GM12878 (cell line): ENCODE measurements around the gene LMAN2. TPM values are rescaled to one million over a fixed set of nuclear protein-coding genes. Genes with fewer than 3 reads are reported as not detected.

Experiments used
- ATAC-seq: fragments of 200-7000 bp; cut with Tn5 transposase; 3 replicates; pipeline ENCODE4 v1.9.1; 2020; ENCODE audit warnings: mild to moderate bottlenecking, moderate library complexity
- BruUV-seq: library from RNA; stranded (reverse); fragments of 400-500 nt; replicated peaks from 2 replicates; lab custom pipeline; 2021; lab: Mats Ljungman, UMichigan
- CTCF ChIA-PET: fragments of 300-600 bp; sonication (Branson Sonifier 250); formaldehyde crosslinking; extraction: SDS; loops from one replicate; lab custom pipeline; 2021; ENCODE audit warnings: inconsistent platforms; lab: Yijun Ruan, JAX
- POLR2A ChIA-PET: fragments of 350-600 bp; formaldehyde crosslinking; extraction: SDS; loops from one replicate; lab custom pipeline; 2021; ENCODE audit warnings: inconsistent platforms; lab: Charles Lee
- RAD21 ChIA-PET: fragments of 300-600 bp; sonication (Branson Sonifier 250); formaldehyde crosslinking; loops from one replicate; lab custom pipeline; 2023; ENCODE audit warnings: antibody characterized with exemption; ENCODE audit not compliant: unreplicated experiment; lab: Charles Lee
- SMC1A ChIA-PET: fragments of 300-600 bp; sonication (Branson Sonifier 250); formaldehyde crosslinking; loops from one replicate; lab custom pipeline; 2023; ENCODE audit not compliant: unreplicated experiment, uncharacterized antibody; lab: Charles Lee
- DNase-seq: peaks from one replicate; pipeline ENCODE4 v3.0.0-alpha.2; 2011; ENCODE audit warnings: low read depth, low spot score
- FAIRE-seq: peaks from 3 replicates; lab custom pipeline; 2011; peaks lifted over from hg19 to GRCh38; lab: Jason Lieb, UNC
- H2AFZ ChIP-seq: 2 replicates; pipeline ENCODE4 v1.6.0; 2011; ENCODE audit warnings: low read depth, low read length, control low read depth; ENCODE audit not compliant: control insufficient read depth
- H3K27ac ChIP-seq: 2 replicates; pipeline ENCODE4 v1.5.1; 2011; ENCODE audit warnings: control low read depth; ENCODE audit not compliant: control insufficient read depth, insufficient read depth
- H3K27me3 ChIP-seq, 2 experiments: replicated peaks in 1 of 2; 2 replicates each; pipeline versions ENCODE4 v1.6.0 to v1.6.1; 2011; ENCODE audit warnings: low read length in 1 of 2; ENCODE audit not compliant: control insufficient read depth in 2 of 2, insufficient read depth in 2 of 2
- H3K36me3 ChIP-seq, 2 experiments: 2 replicates each; pipeline ENCODE4 v1.5.1; 2011; ENCODE audit warnings: low read length in 1 of 2; ENCODE audit not compliant: control insufficient read depth in 2 of 2, insufficient read depth in 2 of 2
- H3K4me1 ChIP-seq: 2 replicates; pipeline ENCODE4 v1.6.1; 2011; ENCODE audit warnings: mild to moderate bottlenecking, low read length, moderate library complexity, mixed read lengths; ENCODE audit not compliant: control insufficient read depth, insufficient read depth
- H3K4me2 ChIP-seq: 2 replicates; pipeline ENCODE4 v1.6.0; 2011; ENCODE audit warnings: control low read depth; ENCODE audit not compliant: control insufficient read depth, insufficient read depth
- H3K4me3 ChIP-seq: fragments of 200-600 bp; sonication (generic); 2 replicates; pipeline ENCODE4 v1.5.1; 2016
- H3K79me2 ChIP-seq: 2 replicates; pipeline ENCODE4 v1.6.0; 2011; ENCODE audit warnings: low read length; ENCODE audit not compliant: control insufficient read depth, insufficient read depth
- H3K9ac ChIP-seq: 2 replicates; pipeline ENCODE4 v1.8.0; 2011; ENCODE audit warnings: low read length, control low read depth, mixed read lengths; ENCODE audit not compliant: control insufficient read depth, insufficient read depth
- H3K9me3 ChIP-seq: replicated peaks from 3 replicates; pipeline ENCODE4 v1.5.1; 2011; ENCODE audit warnings: mild to moderate bottlenecking, low read length; ENCODE audit not compliant: control insufficient read depth, insufficient read depth
- H4K20me1 ChIP-seq: 2 replicates; pipeline ENCODE4 v1.6.0; 2011; ENCODE audit not compliant: control insufficient read depth, insufficient read depth
- NFXL1 ChIP-seq: fragments of 450-650 bp; IDR thresholded peaks from 2 replicates; pipeline ENCODE4 v1.6.1; 2017; ENCODE audit warnings: antibody characterized with exemption, mild to moderate bottlenecking, borderline replicate concordance
- NR2C1 ChIP-seq: fragments of 450-650 bp; IDR thresholded peaks from 2 replicates; pipeline ENCODE4 v1.6.1; 2017; ENCODE audit warnings: antibody characterized with exemption, mild to moderate bottlenecking, moderate library complexity
- RBBP5 ChIP-seq: fragments of 200-600 bp; sonication (generic); conservative IDR thresholded peaks from 2 replicates; pipeline ENCODE4 v1.6.1; 2016
- RCOR1 ChIP-seq: conservative IDR thresholded peaks from 2 replicates; pipeline ENCODE4 v1.6.1; 2012; ENCODE audit warnings: low read depth, low read length, improper control_type of control experiment
- SMC3 ChIP-seq: IDR thresholded peaks from 2 replicates; pipeline ENCODE4 v1.6.1; 2011; ENCODE audit warnings: low read length, improper control_type of control experiment, borderline replicate concordance
- SP1 ChIP-seq: IDR thresholded peaks from one replicate; pipeline ENCODE4 v1.6.1; 2011; ENCODE audit warnings: low read depth, low read length
- SPI1 ChIP-seq: IDR thresholded peaks from 2 replicates; pipeline ENCODE4 v1.6.1; 2011; ENCODE audit warnings: low read depth, mild to moderate bottlenecking, low read length, moderate library complexity, borderline replicate concordance; ENCODE audit not compliant: insufficient read depth
- SREBF2 ChIP-seq: IDR thresholded peaks from 2 replicates; pipeline ENCODE4 v1.6.1; 2012; ENCODE audit warnings: mild to moderate bottlenecking, low read length
- SUZ12 ChIP-seq: fragments of 200-600 bp; sonication (generic); IDR thresholded peaks from one replicate; pipeline ENCODE4 v1.6.1; 2018; ENCODE audit warnings: antibody characterized with exemption, mild to moderate bottlenecking; ENCODE audit not compliant: unreplicated experiment
- TCF12 ChIP-seq: IDR thresholded peaks from 2 replicates; pipeline ENCODE4 v1.6.1; 2011; ENCODE audit warnings: low read depth, mild to moderate bottlenecking, low read length
- YY1 ChIP-seq: IDR thresholded peaks from 2 replicates; pipeline ENCODE4 v1.6.1; 2011; ENCODE audit warnings: low read depth, mild to moderate bottlenecking, low read length
- ZBED1 ChIP-seq: IDR thresholded peaks from 2 replicates; pipeline ENCODE4 v1.6.1; 2016; ENCODE audit warnings: borderline replicate concordance
- ZBTB40 ChIP-seq: fragments of 450-650 bp; IDR thresholded peaks from 2 replicates; pipeline ENCODE4 v1.6.1; 2016; ENCODE audit warnings: mild to moderate bottlenecking, moderate library complexity, borderline replicate concordance
- ZNF217 ChIP-seq: fragments of 450-650 bp; IDR thresholded peaks from 2 replicates; pipeline ENCODE4 v1.6.1; 2017; ENCODE audit warnings: antibody characterized with exemption, mild to moderate bottlenecking
- WGBS: methylation state at CpG from one replicate; pipeline ENCODE4 v1.1.6; 2016; ENCODE audit warnings: low lambda C conversion rate; ENCODE audit not compliant: insufficient replicate concordance, insufficient coverage; ENCODE audit errors: missing lambda C conversion rate; 5-methylcytosine and 5-hydroxymethylcytosine counted together
- in situ Hi-C: fragments of 300-500 bp; cut with MboI; formaldehyde crosslinking; loops from 9 replicates; pipeline ENCODE4 v1.14.3; 2018; ENCODE audit warnings: mixed read lengths
- intact Hi-C: fragments of 100-400 bp; cut with micrococcal nuclease; formaldehyde crosslinking; loops from one replicate; pipeline ENCODE4 v1.14.2; 2022; ENCODE audit not compliant: unreplicated experiment
- polyA plus RNA-seq, 11 experiments: library from polyadenylated mRNA; depleted of rRNA in 4 of 11; unstranded in 6 of 11; stranded (reverse) in 5 of 11; fragments of >200 nt; fragmentation: Nextera tagmentation in 4 of 11; fragmentation: Illumina TruSeq in 1 of 11; extraction: Ambion mirVana in 4 of 11; extraction: Trizol in 1 of 11; gene quantifications; 1 replicate in 1 of 11; 2 replicates in 10 of 11; pipeline versions ENCODE4 v1.2.1 to v1.2.3, GENCODE V29; 2011 to 2016; ENCODE audit warnings: inconsistent platforms in 2 of 11, missing spikeins in 2 of 11, low read depth in 1 of 11
- total RNA-seq, 4 experiments: library from RNA; depleted of rRNA in 3 of 4; stranded (reverse); fragments of >200 nt in 3 of 4; fragmentation: Illumina TruSeq in 1 of 4; extraction: Trizol in 1 of 4; gene quantifications; 2 replicates each; pipeline versions ENCODE4 v1.2.1 to v1.2.3, GENCODE V29; 2013 to 2021
- TF ChIP-seq, protein P1 (sequence below): fragments of 450-650 bp; IDR thresholded peaks from 2 replicates; pipeline ENCODE4 v1.6.1; 2017; ENCODE audit warnings: low read depth, mild to moderate bottlenecking, moderate library complexity
- TF ChIP-seq, protein P2 (sequence below): fragments of 450-650 bp; IDR thresholded peaks from 2 replicates; pipeline ENCODE4 v1.6.1; 2016; ENCODE audit warnings: mild to moderate bottlenecking

Gene LMAN2
- total and polyA plus RNA-seq, 10 of the 15 experiments (the other 5 are each of a cell fraction or from before 2014, with no cell fraction given), result 2.4 to 264 (median 147) TPM

- Histone ChIP-seq H3K36me3 (no peaks in the 10 kb centered on the region; a peak in 1 of 4 replicates), H3K79me2 (peaks cover 38% of the 10 kb centered on the region), H4K20me1 (no peaks in the 10 kb centered on the region), H3K4me3 (no peak overlapping the region), H2AFZ (no peak overlapping the region), H3K4me1 (peaks cover 31% of the 10 kb centered on the region), H3K9me3 (peaks cover 3% of the 10 kb centered on the region; the same call in 1 of the 3 replicates), H3K9ac (no peak overlapping the region), H3K27me3 (no peaks in the 10 kb centered on the region), H3K4me2 (no peak overlapping the region), H3K27ac (no peak overlapping the region)
- 100% methylated on average over 1 of the region's 1 CpG for WGBS
- SMC1A ChIA-PET, result interaction anchor here (0.7 to 3.0 kb wide), 5 partner anchors 8 to 90 kb away, joined by 3 to 7 read pairs (median 5); no protein-coding TSS in a partner anchor
- no peak for TF ChIP-seq ZBED1
- no peak for TF ChIP-seq NR2C1
- no peak for TF ChIP-seq SPI1
- TF ChIP-seq NFXL1, result no peak
- no peak for TF ChIP-seq SREBF2
- no peak for TF ChIP-seq SMC3
- TF ChIP-seq RCOR1, result no peak
- TF ChIP-seq YY1, result no peak
- TF ChIP-seq ZBTB40, result no peak
- no peak for TF ChIP-seq SUZ12
- TF ChIP-seq SP1, result no peak
- TF ChIP-seq, protein P1, sequence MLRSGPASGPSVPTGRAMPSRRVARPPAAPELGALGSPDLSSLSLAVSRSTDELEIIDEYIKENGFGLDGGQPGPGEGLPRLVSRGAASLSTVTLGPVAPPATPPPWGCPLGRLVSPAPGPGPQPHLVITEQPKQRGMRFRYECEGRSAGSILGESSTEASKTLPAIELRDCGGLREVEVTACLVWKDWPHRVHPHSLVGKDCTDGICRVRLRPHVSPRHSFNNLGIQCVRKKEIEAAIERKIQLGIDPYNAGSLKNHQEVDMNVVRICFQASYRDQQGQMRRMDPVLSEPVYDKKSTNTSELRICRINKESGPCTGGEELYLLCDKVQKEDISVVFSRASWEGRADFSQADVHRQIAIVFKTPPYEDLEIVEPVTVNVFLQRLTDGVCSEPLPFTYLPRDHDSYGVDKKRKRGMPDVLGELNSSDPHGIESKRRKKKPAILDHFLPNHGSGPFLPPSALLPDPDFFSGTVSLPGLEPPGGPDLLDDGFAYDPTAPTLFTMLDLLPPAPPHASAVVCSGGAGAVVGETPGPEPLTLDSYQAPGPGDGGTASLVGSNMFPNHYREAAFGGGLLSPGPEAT, result no peak
- no peak for TF ChIP-seq ZNF217
- no peak for TF ChIP-seq TCF12
- TF ChIP-seq, protein P2, sequence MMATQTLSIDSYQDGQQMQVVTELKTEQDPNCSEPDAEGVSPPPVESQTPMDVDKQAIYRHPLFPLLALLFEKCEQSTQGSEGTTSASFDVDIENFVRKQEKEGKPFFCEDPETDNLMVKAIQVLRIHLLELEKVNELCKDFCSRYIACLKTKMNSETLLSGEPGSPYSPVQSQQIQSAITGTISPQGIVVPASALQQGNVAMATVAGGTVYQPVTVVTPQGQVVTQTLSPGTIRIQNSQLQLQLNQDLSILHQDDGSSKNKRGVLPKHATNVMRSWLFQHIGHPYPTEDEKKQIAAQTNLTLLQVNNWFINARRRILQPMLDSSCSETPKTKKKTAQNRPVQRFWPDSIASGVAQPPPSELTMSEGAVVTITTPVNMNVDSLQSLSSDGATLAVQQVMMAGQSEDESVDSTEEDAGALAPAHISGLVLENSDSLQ, result no peak
- TF ChIP-seq RBBP5, result no peak
- BruUV-seq, result no TSS peak
- POLR2A ChIA-PET, result interaction anchor here (0.5 to 2.3 kb wide), 4 partner anchors 9 to 783 kb away, joined by 3 to 13 read pairs (median 6); no protein-coding TSS in a partner anchor
- CTCF ChIA-PET, result interaction anchor here (0.6 to 7.2 kb wide), 6 partner anchors 10 to 145 kb away, joined by 3 to 46 read pairs (median 5); no protein-coding TSS in a partner anchor
- in situ Hi-C loops, result no loop called here
- ATAC-seq, result no peak
- RAD21 ChIA-PET, result interaction anchor here (0.6 to 1.0 kb wide), 2 partner anchors 9 to 15 kb away, joined by 6 read pairs; no protein-coding TSS in a partner anchor
- no peak for FAIRE-seq
- no peak for DNase-seq
- intact Hi-C loops, result no loop called here
Measured at GRCh38 chr5:177355162-177355867, 3.8 kb upstream of the LMAN2 start.
